SK-N-MC (cell line): ENCODE measurements around the gene TK1.

Experiments
- DNase-seq: peaks from one replicate; pipeline ENCODE4 v3.0.0-alpha.2; 2011; ENCODE audit warnings: low read depth, low spot score
- H3K27ac ChIP-seq: fragments of 200-600 bp; sonication (generic); 2 replicates; pipeline ENCODE4 v1.5.1; 2016; ENCODE audit warnings: mixed run types
- H3K36me3 ChIP-seq: fragments of 200-600 bp; sonication (generic); 2 replicates; pipeline ENCODE4 v1.6.1; 2017; ENCODE audit warnings: antibody characterized with exemption, low read length, mixed read lengths; ENCODE audit not compliant: insufficient read depth
- H3K4me3 ChIP-seq: fragments of 200-600 bp; sonication (generic); 2 replicates; pipeline ENCODE4 v1.5.1; 2016
- H3K9ac ChIP-seq: fragments of 200-600 bp; sonication (generic); 2 replicates; pipeline ENCODE4 v1.8.0; 2017; ENCODE audit warnings: mixed run types, mixed read lengths; ENCODE audit not compliant: insufficient read length
- H3K9me3 ChIP-seq: fragments of 200-600 bp; sonication (generic); 2 replicates; pipeline ENCODE4 v1.6.1; 2017; ENCODE audit warnings: low read depth, mild to moderate bottlenecking, antibody characterized with exemption, low read length, moderate library complexity, mixed read lengths
- EZH2 ChIP-seq: fragments of 200-600 bp; sonication (generic); IDR thresholded peaks from one replicate; pipeline ENCODE4 v1.6.1; 2017; ENCODE audit warnings: antibody characterized with exemption
- FOXP2 ChIP-seq: optimal IDR thresholded peaks from 2 replicates; pipeline ENCODE3; 2011; ENCODE audit warnings: mild to moderate bottlenecking, moderate library complexity; ENCODE audit not compliant: insufficient read depth; ENCODE audit errors: extremely low read length, control extremely low read depth
- POLR2AphosphoS5 ChIP-seq: IDR thresholded peaks from 2 replicates; pipeline ENCODE4 v1.6.1; 2012; ENCODE audit warnings: mild to moderate bottlenecking, low read depth, low read length, borderline replicate concordance

TK1 gene

DNA sequence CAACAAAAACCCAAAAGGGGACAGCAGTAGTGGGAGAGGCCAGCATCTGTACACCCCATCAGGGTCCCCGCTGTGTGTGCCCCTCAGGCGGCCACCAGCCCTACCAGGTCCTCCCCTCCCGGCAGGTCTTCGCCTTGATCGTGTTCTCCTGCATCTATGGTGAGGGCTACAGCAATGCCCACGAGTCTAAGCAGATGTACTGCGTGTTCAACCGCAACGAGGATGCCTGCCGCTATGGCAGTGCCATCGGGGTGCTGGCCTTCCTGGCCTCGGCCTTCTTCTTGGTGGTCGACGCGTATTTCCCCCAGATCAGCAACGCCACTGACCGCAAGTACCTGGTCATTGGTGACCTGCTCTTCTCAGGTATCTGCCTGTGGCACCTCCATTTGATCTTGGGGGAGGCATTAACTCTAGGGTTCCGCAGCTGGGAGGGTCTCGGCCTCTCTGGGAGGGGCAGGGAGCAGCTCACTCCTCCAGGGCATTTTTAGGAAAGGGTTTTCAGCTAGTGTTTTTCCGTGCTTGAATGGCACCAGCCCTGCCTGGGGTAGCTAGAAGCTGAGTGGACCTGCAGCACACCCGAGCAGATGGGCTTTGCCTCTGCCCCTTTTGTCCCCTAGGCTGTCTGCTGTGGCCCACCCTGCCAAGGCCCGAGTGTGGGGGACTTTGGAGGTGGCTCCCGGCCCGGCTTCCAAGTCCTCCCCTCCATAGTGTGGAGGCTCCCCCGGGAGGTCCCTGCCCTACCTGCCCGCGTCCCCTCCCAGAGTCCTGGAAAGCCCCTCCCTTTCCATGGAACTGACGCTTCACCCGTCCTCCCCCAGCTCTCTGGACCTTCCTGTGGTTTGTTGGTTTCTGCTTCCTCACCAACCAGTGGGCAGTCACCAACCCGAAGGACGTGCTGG is 15.9 kb downstream of the TK1 start:
- Histone ChIP-seq H3K4me3 (no peak overlapping the region), H3K36me3 (peaks cover 21% of the 10 kb centered on the region), H3K9ac (no peak overlapping the region), H3K9me3 (no peaks in the 10 kb centered on the region), H3K27ac (no peak overlapping the region)
- TF ChIP-seq FOXP2 (no peak), POLR2AphosphoS5 (no peak), EZH2 (no peak)
- no peak for DNase-seq

DNA sequence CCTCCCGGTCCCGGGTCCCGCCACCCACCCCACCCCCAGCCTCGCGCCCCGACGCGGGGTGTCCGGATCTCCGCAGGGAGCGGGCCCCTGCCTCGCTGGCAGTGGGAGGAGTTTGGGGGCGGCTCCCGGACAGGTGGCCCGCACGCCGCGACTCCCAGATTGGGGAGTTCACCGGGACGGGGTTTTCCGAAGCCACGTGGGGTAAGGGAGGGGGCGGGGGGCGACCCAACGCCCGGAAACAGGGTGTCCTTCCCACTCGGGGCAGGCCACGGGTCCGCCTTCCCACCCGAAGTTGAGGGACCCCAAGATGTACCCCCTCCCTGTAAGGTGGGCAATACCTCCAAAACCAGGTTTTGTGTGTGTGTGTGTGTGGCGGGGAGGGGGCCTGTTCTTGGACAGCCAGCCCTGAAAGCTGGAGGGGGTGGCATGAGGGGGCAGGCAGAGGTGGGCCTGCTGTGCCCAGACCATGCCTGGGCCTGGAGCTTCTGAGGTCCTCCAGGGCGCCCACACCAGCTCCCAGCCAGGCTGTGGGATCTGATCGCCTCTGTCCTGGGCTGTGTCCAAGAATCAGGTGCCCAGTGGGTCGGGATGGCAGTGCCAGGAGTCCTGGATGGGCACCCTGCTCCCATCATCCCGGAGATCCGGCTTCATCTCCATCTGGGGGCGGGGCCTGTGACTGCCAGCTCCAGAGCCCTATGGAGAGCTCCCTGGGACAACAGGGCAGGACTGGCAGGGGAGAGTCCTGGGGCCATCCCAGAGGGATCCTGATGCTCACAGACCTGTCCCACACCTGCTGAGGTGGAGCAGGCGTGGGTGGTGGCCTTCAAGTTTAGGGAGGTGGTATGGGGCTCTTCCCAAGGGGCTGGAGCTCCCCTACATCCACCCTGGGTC is 17.7 kb downstream of the TK1 start:
- TF ChIP-seq EZH2 (no peak), FOXP2 (no peak), POLR2AphosphoS5 (no peak; the same call in 1 of the 2 replicates)
- no peak overlapping the region for H3K27ac ChIP-seq
- H3K9ac ChIP-seq = peak overlapping the region; percentile 65

DNA sequence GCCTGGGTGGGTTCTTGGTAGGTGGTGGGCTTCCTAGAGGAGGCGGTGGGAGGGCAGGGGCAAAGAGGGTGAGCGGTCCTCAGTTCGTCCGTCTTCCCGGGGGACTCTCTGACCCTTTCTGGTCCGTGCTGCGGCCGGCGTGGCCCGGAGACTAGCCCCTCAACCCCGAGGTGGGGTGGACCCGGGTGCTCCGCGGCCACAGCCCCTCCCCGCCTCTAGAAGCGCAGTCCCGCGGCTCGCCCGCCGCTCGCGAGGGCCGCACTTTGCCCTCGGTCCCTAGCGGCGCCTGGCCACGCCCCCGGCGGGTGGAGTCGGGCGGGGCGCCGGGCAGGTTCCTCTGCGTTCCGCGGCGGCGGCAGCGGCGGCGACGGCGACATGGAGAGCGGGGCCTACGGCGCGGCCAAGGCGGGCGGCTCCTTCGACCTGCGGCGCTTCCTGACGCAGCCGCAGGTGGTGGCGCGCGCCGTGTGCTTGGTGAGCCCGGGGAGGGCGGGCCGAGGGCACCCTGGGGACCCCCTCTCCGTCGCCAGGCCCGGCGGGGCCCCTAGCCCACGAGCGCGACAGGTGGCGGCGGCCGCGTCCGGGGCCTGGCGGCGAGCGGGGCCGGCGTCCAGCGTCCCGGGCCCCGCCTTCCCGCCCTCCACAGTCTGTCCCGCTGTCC is 18.5 kb downstream of the TK1 start, which contains the start of gene SYNGR2:
SYNGR2 (plus strand) TSS at position 340 of the 661 bp plus-strand sequence; CDS start at position 376, 36 bp downstream.
- TF ChIP-seq EZH2 = no peak
- TF ChIP-seq FOXP2 = peak; percentile 50
- Histone ChIP-seq H3K9me3 (no peaks in the 10 kb centered on the region), H3K9ac (peak within 1 kb of the TSS; percentile 65), H3K36me3 (peaks cover 8% of the 10 kb centered on the region), H3K27ac (no peak within 1 kb of the TSS), H3K4me3 (peak within 1 kb of the TSS; percentile 88)
- no peak for DNase-seq

More for the DNA sequence above, 17.7 kb downstream of the TK1 start:
- Histone ChIP-seq H3K9me3 (no peaks in the 10 kb centered on the region), H3K4me3 (peak overlapping the region; percentile 88), H3K36me3 (peaks cover 14% of the 10 kb centered on the region)
- no peak for DNase-seq

DNA sequence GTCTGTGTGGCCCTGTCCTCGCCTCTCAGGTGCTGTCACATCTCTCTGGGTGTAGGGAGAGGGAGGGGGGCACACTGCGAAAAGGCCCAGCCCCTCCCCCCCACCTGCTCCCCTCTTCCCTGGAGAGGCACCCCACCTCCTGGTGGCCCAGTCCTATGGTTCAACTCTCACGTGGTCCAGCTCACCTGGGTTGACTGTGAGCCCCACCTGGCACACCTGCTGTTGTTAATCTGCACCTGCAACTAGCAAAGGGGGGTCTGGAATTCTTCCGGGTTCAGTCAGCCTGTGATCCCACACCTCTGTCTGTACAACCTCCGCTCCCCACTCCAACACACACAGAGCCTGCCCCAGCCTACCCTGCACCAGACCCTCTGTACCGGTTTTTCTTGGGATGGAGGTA is 20.4 kb downstream of the TK1 start:
- no peaks in the 10 kb centered on the region; the same call in 1 of the 2 replicates for H3K36me3 ChIP-seq
- H3K9me3 ChIP-seq = no peaks in the 10 kb centered on the region
- H3K27ac ChIP-seq = no peak overlapping the region
- DNase-seq = no peak
- no peak overlapping the region for H3K9ac ChIP-seq
- no peak for TF ChIP-seq FOXP2
- no peak for TF ChIP-seq POLR2AphosphoS5
- TF ChIP-seq EZH2 = no peak
- H3K4me3 ChIP-seq = no peak overlapping the region

DNA sequence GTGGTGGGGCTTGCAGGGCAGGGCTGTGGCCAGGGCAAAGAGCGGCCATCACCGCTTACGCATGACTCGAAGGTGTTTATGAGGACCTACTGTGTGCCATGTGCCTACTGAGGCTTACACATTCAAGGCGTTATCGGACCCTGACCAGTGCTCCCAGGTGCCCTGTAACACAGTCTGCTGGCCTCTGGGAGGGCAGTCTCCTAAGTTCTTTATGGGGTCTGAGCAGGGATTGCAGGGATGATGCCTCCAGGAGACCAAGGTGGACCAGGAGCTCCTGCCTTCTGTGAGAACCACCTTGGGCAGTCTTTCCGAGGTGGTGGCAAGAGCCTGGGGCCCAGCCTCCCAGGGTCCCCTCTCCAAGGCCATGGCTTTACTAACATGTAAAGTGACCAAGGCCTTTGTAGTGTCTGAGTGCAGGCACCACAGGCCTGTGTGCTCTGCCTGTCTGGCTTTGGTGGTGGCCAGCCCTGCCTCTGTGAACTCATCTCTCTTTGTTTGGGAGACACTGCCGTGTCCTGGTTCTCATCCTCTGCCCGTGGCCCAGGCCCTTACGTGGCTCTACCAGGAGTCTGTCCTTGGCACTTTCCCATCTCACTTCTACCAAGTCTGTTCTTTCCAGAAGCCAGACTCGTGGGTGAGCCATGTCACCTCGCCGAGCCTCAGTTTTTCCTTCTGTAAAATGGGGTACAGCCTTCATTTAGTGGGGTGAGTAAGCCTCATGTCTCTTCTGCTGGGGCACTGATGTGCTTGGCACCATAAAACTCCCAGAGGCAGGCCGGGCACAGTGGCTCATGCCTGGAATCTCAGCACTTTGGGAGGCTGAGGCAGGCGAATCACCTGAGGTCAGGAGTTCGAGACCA is 21.9 kb downstream of the TK1 start:
- H3K4me3 ChIP-seq = no peak overlapping the region
- H3K9me3 ChIP-seq = no peaks in the 10 kb centered on the region
- TF ChIP-seq POLR2AphosphoS5 = no peak
- TF ChIP-seq FOXP2 = no peak
- no peak for TF ChIP-seq EZH2
- no peaks in the 10 kb centered on the region for H3K36me3 ChIP-seq
- H3K9ac ChIP-seq = no peak overlapping the region
- DNase-seq = no peak
- no peak overlapping the region for H3K27ac ChIP-seq

DNA sequence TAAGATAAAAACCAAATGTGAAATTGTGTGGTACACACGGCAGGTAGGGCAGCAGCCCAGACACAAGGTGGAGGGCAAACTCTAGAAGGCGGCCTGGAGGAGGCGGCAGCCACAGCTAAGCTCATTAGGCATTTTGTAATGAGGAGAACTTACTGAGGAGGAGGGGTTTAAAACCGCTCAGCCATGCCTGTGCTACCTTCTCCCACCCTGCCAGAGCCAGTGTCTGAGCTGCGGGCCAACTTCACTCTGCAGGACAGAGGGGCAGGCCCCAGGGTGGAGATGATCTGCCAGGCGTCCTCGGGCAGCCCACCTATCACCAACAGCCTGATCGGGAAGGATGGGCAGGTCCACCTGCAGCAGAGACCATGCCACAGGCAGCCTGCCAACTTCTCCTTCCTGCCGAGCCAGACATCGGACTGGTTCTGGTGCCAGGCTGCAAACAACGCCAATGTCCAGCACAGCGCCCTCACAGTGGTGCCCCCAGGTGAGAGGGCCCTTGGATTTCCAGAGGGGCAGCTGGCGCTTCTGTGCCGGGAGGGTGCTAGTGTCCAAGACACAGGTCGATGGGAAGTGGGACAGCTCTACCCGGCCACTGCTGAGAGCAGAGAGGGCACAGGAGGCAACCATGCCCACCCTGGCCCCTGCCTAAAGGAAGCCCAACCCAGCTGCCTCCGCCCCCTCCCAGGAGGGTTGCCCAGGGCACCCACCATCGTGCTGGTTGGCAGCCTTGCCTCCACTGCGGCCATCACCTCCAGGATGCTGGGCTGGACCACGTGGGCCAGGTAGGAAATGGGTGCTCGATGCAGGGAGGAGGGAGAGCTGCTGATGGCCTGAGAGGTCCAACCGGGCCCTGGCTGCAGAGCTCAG is 22.7 kb downstream of the TK1 start:
- TF ChIP-seq EZH2 (no peak), POLR2AphosphoS5 (no peak), FOXP2 (no peak)
- no peak overlapping the region for H3K27ac ChIP-seq
- H3K9me3 ChIP-seq = no peaks in the 10 kb centered on the region
- no peaks in the 10 kb centered on the region for H3K36me3 ChIP-seq
- H3K4me3 ChIP-seq = no peak overlapping the region
- no peak for DNase-seq
- no peak overlapping the region for H3K9ac ChIP-seq
